GM12872 (cell line): Measurements from ENCODE around the gene RNF7.

ENCODE experiments used
- CTCF ChIP-seq: IDR thresholded peaks from 3 replicates; pipeline ENCODE4 v1.5.1; 2011; ENCODE audit warnings: low read depth, mild to moderate bottlenecking, low read length, moderate library complexity; ENCODE audit not compliant: insufficient read depth

Gene RNF7

DNA sequence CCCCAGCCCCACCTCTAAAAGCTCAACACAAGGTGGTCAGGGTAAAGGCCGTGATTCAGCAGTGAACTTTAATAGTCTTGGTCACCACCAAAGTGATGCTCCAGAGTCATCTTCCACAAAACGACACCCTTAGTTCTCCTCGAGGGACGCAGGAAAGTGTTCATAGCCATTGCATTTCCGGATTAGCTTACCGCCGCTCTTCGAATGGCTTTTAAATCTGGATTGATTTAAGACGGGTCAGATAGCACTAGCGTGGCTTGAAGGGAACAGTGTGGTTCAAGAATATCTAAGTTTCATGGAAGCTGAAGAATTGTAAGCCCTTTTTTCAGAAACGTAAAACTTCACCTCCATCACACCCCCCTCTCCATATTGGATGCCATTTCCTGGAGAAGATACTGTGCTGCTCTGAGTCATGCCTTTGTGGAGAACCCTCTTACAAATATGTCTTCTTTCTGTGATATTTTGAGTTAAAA, 829 bp downstream of the RNF7 start:
- TF ChIP-seq CTCF: no peak

DNA sequence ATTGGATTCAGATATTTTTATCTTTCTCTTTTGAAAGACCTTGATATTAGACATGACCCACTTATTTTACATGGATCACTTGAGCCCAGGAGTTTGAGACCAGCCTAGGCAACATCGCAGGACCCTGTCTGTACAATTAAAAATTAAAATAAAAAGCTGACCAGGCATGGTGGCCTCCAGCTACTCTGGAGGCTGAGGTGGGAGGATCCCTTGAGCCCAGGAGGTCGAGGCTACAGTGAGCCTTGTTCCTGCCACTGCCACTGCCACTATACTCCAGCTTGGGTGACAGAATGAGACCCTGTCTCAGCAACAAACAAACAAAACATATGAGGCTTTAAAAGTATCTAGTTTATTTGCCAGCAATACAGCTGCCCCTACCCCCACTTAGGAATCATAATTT, 1.6 kb downstream of the RNF7 start:
- TF ChIP-seq CTCF: no peak

- no peak for TF ChIP-seq CTCF
Measured at GRCh38 chr3:141740349-141740748, 2.3 kb downstream of the RNF7 start.

- TF ChIP-seq CTCF: no peak
Measured at GRCh38 chr3:141743305-141743704, 5.2 kb downstream of the RNF7 start.

DNA sequence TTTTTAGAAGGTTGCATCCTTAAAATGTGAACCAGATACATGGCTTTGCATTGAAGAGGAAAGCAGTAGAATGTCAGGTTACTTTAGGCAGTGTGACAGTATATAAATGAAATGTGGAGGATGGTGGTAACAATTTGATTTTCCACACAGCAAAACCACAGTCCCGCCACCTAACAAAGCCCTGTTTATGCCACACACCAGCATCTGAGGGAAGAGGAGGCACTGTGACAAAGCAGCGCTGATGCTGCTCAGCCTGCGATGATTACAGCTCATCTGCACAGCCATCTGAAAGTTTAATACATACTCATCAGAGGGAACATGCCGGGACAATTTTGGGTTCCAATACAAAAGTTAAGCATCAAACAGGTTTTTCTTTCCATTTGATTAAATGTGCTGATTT, 8.9 kb downstream of the RNF7 start:
- TF ChIP-seq CTCF: no peak

GRCh38 chr3:141753399-141753798, 15.3 kb downstream of the RNF7 start:
- TF ChIP-seq CTCF: no peak

GRCh38 chr3:141754032-141754431, 15.9 kb downstream of the RNF7 start:
- no peak for TF ChIP-seq CTCF
